NCI-H1694 treated with DMSO at 0.1 percent for 48 hours (cell line): Measurements from ENCODE around the gene CDR2L.
"Not testable (repeated sequence)": the region's sequence is repeated elsewhere in the genome, so short reads cannot be mapped to it uniquely, and the experiment has no call there.

Experiments used
- DNase-seq: peaks from one replicate; lab custom pipeline; 2025; lab: John Stamatoyannopoulos, UW

CDR2L gene

DNA sequence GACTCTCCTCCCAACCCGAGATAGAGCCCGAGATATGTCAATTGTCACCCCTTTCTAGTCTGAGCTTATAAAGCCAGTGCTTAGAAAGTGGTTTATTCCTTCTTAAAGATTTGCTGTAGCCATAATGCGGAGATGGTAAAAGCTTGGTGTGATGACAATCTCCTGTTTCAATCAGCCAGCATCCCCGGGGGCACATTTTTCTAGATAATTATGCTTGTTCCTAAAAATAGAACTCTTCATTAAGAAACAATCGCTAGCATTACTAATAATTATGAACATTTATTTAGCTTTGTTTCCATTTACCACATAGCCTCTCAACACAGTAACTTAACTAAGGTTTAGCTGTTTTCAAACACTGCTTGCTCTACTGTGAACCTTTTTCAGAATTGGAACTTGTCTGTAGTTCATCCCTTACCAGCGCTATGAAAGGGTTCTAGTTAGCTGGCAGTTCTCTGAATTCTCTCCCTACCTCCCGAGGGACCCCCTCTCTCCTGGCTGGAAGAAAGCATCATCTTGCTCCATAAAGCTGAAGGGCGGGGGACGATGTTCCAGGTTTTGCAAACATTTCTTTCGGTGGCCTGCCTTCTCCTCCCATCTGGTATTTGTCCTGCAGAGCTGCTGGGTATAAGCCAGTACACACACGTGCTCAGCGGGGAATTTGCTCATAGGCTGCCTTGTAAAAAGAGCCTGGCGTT, 24.1 kb downstream of the CDR2L start:
- peak; percentile 78 for DNase-seq

DNA sequence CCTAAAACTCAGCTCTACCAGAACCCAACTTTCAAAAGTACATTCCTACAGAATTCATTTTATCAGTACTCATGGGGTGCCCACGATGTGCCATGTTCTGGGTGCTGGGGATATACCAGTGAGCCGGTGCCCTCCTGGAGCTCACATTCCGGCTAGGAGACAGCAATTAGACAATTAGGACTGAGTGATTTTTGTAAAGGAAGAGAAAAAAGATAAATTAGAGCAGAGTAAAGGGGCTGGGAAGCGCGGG, 24.6 kb downstream of the CDR2L start:
- DNase-seq: no peak

GRCh38 chr17:75012346-75013091, 25.1 kb downstream of the CDR2L start, which contains the start of gene MRPL58:
Gene MRPL58 (plus strand): TSS chr17:75012670. CDS start chr17:75012687, 17 bp downstream.
- DNase-seq: peak; percentile 71

DNA sequence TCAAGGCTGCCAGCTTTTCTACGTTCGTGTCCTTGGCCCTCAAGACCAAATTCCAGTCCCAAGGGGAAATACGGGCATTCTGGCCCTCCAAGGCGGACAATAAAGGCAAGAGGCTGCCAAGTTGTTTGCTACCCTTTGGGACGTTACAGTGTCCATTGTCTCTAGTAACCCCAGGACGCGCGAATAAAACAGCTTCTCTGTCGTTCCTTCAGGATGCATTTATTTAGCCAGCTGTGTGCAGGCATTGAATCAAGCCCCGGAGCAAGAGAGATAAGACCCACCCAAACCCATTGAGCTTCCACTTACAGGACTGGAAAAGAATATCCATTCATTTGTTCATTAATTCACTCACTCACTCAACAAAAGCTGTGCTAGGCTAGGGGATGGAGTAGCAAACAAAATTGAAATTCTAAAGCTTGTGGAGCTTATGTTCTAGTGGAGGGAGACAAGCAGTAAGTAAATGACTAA, 25.7 kb downstream of the CDR2L start:
- no peak for DNase-seq

- no peak for DNase-seq
Measured at GRCh38 chr17:75019146-75019545, 31.7 kb downstream of the CDR2L start.

DNA sequence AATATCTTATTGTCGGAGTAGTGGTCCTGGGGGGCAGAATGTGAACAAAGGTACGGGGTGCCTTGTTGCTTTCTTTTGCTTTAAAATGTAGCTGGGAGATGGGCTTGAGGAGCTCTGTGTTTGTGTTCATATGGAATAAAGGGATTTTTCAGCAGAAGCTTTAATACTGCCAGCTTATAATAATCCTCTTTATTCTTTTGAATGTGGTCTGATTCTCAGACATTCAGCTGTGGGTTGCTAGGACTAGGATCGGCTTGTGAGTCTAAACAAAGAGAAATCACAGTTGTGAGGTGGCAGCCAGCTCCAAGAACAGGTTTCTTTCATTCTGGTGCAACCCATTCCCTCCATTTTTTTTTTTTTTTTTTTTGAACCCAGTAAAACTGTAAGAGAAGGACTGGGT, 32.3 kb downstream of the CDR2L start:
- DNase-seq: no peak

GRCh38 chr17:75020331-75021110, 33.1 kb downstream of the CDR2L start:
- DNase-seq: no peak

- no peak for DNase-seq
Measured at GRCh38 chr17:75024686-75025397, 37.4 kb downstream of the CDR2L start.

- not testable (repeated sequence) for DNase-seq
Measured at GRCh38 chr17:75025398-75025734, 37.9 kb downstream of the CDR2L start.

- not testable (repeated sequence) for DNase-seq
Measured at GRCh38 chr17:75026650-75027049, 39.2 kb downstream of the CDR2L start.

DNA sequence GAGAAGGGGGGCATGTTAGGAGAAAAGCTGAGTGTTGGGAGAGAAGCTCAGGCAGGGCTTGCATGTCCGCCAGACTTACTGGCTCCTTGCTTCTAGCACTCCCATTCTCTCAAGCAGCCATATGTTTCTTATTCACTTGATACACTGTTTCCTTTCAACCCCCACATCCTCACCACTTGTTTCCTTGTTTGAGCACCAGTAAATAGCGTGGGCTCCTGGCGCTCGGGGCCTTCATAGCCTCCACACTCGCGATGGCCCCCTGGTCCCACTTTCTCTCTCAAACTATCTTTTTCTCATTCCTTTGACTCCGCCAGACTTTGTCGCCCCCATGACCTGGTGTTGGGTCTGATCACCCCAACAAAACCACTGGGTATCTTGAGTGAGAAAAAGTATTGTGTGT, 42.7 kb downstream of the CDR2L start:
- no peak for DNase-seq

- peak; percentile 39 for DNase-seq
Measured at GRCh38 chr17:75031972-75032719, 44.7 kb downstream of the CDR2L start.

DNA sequence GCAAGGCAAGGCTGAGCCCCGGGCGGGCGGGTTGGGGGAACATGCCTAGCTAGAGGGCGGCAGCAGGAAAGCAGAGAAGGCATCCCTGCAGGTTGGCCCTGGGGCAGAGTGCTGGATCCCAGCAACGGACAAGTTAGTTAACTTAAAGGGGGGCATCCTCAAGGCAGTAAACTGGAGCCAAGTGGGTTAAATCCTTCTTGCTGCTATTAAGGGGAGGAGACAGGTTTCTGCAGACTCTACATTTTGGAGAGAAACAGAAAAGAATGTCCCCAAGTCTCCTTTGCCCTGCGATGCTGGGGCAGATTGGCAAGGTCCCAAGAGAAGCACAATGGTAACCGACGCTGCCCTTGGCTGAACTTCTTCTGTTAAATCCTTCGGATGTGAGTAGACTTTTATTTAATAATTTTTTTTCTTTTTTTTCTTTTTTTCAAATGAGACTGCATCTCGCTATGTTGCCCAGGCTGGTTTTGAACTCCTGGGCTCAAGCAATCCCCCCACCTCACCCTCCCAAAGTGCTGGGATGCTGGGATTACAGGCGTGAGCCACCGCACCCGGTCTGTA, 45.4 kb downstream of the CDR2L start:
- DNase-seq: no peak

GRCh38 chr17:75033346-75034235, 46.2 kb downstream of the CDR2L start:
- DNase-seq: peak; percentile 85

GRCh38 chr17:75034236-75034908, 46.9 kb downstream of the CDR2L start:
- DNase-seq: peak; percentile 81

- no peak for DNase-seq
Measured at GRCh38 chr17:75036643-75037268, 49.3 kb downstream of the CDR2L start.

GRCh38 chr17:75039238-75039637, 51.8 kb downstream of the CDR2L start:
- no peak for DNase-seq

GRCh38 chr17:75041656-75042280, 54.3 kb downstream of the CDR2L start:
- no peak for DNase-seq

- not testable (repeated sequence) for DNase-seq
Measured at GRCh38 chr17:75043789-75044188, 56.4 kb downstream of the CDR2L start.
